DMS 273 treated with DMSO at 0.1 percent for 48 hours (cell line): ENCODE results near the gene CEP20.

ENCODE experiments used
- DNase-seq: peaks from one replicate; lab custom pipeline; 2025; lab: John Stamatoyannopoulos, UW

CEP20 gene

DNA sequence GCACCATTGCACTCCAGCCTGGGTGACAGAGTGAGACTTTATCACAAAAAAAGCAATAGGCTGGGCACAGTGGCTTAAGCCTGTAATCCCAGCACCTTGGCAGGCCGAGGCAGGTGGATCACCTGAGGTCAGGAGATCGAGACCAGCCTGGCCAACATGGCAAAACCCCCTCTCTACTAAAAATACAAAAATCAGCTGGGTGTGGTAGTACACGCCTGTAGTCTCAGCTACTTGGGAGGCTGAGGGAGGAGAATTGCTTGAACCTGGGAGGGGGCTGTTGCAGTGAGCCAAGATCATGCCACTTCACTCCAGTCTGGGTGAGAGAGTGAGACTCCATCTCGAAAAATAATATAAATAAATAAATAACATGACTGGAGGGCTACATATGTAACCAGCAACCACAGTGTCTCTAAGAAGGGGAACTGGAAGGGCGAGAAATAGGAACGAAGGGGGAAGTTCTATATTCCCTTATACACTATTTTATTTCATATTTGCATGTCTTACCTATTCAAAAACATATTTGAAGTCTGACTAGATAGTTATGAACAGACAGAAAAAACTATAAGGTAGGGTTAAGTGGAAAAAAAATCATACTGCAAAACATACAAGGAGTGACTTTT, 57.5 kb downstream of the CEP20 start:
- DNase-seq: no peak

DNA sequence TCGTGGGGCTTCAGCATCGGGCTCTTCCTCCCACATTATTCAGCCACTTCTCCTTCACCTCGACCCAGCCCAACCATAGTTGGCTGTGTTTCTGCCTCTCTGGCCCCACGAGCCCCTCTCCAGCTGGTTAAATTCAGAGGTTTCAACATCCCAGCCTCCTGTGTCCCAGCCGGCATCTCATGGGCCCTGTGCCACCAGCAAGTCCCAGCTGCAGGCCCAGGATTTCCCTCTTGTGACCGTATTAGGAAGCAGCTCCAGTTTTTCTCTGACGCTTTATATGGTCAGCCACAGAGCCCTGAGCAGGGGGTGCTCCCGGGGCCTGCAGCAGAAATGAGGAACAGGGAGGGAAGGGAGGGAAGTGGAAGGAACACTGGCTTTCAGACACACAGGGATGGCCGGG, 58.9 kb downstream of the CEP20 start:
- DNase-seq: no peak

DNA sequence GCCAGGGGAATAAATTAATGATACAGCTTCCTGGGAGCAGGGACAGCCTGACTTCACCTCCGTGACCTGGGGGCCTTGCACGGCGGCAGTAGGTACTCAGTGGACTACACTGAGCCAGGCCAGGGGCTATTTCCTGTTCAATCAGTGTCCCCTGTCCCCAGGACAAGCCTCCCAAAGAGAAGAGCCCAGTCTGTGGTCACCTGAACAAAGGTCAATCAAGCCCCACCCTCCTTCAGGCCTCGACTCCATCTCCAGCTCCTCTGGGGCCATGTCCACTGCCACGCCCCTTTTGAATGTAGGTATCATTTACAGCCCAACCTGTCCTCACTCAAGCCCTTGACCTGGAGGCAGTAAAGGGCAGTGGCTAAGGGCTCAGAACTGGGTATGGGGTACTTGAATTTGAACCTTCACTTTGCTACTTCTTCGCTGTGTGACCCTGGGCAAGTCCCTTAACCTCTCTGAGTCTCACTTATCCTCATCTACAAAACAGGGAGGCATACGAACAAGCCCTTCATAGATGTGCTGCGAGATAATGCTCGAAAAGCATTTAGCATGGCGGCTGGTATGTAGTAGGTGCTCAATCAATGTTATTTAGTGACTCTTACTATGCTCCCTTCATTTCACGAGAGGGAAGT, 60.6 kb downstream of the CEP20 start:
- DNase-seq: no peak

DNA sequence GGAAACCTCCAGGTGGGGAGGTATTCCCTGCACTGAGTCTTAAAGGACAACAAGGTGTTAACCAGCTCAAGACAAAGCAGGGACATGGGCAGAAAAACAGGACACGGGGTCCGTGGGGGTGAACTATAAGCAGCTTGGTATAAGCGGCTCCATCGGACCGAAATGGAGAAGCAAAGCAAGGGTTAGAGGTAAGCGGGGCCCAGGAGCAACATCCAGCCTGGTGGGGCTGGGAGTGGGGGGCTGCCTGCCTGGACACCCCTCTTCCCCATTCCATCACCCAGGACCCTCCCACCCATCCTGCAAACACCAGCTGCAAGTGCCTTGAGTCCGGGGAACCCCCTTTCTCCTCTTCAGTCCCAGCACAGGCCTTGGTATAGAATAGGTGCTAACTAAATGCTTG, 61.1 kb downstream of the CEP20 start:
- DNase-seq: no peak

DNA sequence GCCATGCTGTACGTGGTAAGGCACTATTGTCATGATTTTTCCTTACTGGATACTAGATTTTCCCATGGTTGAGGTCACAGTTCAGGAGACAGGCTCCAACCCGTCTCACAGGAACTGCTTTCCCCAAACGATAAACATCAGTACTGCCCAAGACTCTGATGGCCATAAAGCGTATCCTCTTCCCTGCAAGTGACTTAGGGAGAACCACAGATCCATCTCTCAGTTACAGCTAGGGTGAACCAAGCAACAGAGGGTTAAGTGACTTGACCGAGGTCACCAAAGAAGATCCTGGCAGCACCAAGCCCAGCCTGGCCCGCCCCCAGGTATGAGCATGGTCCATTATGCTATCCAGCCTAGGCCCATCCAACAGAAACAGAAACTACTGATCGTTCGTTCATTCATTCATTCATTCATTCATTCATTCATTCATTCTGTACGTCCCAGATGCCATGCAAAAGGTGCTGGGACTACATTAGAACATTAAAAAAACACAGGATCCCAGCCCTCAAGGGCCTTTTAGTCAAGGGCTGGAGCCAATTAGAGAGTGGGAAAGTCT, 62.6 kb downstream of the CEP20 start:
- no peak for DNase-seq

DNA sequence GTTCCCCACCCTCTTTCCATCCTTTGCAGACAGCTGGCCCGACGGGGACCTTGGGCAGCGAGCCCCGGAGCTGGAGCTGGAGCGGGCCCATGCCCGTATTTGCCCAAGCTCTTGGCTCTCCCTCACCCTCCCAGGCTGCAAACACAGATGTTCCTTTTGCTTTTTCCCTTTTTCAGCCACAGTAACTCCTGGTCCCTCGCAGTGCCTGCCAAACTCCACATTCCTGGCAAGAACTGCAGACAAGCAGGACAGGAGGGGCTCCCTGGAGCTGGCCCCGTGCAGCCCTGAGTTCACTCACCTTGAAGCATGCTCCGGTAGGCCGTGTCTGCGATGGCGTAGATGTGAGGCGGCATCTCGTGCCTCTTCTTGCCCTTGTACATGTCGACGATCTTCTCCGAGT, 65.4 kb downstream of the CEP20 start:
- DNase-seq: peak; percentile 38

DNA sequence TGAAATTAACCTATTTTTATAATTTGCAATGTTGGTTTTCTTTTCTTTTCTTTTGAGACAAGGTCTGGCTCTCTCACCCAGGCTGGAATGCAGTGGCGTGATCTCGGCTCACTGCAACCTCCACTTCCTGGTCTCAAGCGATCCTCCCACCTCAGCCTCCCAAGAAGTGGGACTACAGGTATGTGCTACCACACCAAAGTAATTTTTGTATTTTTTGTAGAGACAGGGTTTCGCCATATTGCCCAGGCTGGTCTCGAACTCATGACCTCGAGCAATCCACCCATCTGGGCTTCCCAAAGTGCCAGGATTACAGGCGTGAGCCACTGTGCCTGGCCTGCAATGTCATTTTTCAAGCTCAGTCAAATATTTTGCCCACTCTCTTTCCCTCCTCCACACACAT, 67.6 kb downstream of the CEP20 start:
- DNase-seq: no peak

DNA sequence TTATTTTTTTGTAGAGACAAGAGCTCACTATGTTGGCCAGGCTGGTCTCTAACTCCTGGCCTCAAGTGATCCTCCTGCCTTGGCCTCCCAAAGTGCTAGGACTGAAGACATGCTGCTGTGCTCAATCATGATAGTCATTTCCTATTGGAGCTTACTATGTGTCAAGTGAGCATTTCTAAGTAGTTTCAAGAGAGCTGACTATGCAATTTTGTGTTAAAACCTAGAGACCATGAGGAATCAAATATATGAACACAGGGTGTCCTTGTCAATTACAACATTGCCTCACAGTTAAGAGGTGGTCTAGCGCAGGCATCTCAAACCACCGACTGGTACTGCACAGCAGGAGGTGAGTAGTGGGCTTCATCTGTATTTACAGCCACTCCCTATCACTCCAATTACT, 69.4 kb downstream of the CEP20 start:
- no peak for DNase-seq

DNA sequence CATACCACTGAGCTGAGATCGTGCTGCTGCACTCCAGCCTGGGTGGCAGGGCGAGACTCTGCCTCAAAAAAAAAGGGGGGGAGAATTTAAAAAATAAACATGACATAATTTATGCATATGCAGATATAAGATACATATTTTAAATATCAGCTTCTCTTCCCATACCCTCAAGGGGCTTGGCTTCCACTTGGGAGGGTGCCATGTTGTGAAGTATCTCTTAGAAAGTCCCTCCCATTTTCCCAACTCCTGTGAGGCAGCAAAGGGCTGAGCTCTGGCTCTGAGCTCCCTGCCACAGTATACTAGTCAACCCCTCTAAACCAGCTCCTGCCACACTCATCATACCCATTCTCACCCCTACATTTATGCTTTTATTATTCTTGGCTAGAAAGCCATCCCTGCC, 71.0 kb downstream of the CEP20 start:
- no peak for DNase-seq

DNA sequence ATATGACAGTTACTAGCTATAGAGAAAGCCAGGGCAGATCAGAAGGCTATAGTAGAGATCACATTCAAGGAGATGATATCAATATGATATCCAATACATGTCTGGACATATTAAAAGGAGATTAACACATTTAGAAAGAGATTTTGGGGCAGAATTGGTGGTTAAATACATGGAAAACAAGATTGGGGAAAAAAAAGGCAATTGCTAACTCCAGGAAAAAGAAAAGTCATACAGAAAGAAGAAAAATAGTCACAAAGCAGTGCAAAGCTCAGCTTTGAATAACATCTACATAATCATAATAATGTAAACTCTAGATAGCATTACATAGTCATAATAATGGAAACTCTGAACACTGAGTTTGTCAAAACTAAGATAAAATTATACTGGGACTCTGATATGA, 72.2 kb downstream of the CEP20 start:
- DNase-seq: no peak
